Stimulated activated CD4-positive, alpha-beta T cell treated with anti-CD3 and anti-CD28 coated beads, Interleukin-1b, Interleukin-23, amount 100 ng/mL, for 1 hour (primary cell): Measurements from ENCODE around the gene TBC1D2B.
A peak's percentile ranks its signal among the peaks of the same experiment; 100 is the strongest.

ENCODE experiments used
- DNase-seq, 2 donors: peaks; one replicate each; pipeline ENCODE4 v3.0.0-alpha.2; 2020; ENCODE audit warnings: low read depth in 2 of 2

TBC1D2B gene

GRCh38 chr15:78034495-78035191 is 42.9 kb downstream of the TBC1D2B start:
- peak; percentile 43 to 53 for DNase-seq

DNA sequence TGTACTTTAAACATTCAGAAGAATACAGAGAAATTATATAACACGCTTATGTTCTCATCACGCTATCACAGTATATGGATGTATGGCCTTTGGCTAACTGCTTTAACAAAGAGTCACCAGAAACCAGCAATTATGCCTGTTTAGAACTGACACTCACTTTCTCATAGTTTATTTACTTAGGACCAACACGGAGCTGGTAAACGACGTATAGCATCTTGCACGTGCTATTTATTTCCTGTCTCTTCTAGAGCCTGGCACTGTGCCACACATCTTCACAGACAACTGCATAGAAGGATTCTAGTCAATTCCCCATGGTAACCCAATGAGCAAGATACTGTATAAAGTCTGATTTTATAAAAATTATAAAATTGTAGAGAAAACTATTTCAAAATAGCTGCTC is 43.6 kb downstream of the TBC1D2B start:
- no peak for DNase-seq

- DNase-seq = no peak
These were observed 44.8 kb downstream of the TBC1D2B start for GRCh38 chr15:78032671-78033070.

DNA sequence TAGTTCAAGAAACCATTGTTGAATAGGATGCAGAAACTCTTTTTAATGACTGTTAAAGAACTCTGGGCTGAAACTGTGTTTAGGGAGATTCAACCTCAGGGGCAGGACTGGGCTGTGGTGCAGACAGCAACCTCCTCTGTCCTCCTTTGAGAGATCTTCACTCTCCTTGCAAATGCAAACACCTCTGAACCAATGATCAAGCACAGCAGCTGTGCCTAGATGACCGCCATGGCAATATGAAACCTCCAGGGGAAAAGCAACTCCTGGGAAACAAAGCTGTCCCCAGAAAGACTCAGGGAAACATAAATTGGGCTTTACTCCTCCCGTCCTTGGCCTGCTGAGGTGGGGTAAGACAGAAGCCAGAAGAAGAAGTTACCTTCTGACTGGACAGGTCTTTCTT is 52.6 kb downstream of the TBC1D2B start:
- no peak for DNase-seq

- no peak for DNase-seq
These were observed 53.0 kb downstream of the TBC1D2B start for GRCh38 chr15:78024519-78024870.

- no peak for DNase-seq
These were observed 53.5 kb downstream of the TBC1D2B start for GRCh38 chr15:78023865-78024518.

DNA sequence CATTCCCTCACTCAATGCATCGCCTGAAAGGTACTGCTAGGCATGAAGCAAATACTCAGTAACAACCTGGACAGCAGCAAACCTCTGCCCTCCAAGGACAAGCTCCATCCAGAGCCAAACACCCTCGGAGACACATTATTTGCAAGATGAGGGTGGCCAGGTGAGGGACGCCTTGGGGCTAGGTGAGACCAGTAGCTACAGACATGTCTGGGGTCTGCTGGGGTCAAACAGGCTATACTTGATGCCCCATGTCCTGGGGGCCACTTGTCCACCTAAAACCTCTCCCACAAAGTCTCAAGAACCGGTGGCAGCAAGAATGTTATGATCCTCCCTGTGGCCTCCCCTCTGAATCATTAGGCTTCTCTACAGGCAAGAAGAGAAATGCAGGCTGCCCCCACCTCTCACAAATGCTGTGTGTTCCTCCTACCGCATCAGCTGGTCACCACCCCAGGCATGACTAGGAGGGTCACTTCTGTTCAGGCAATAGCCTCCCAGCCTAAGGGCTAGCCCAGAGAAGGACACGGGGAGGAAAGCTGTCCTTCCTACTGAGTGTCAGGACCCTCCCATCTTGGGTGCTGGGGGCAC is 54.3 kb downstream of the TBC1D2B start:
- no peak for DNase-seq

- DNase-seq = no peak
These were observed 55.8 kb downstream of the TBC1D2B start for GRCh38 chr15:78021761-78022160.

DNA sequence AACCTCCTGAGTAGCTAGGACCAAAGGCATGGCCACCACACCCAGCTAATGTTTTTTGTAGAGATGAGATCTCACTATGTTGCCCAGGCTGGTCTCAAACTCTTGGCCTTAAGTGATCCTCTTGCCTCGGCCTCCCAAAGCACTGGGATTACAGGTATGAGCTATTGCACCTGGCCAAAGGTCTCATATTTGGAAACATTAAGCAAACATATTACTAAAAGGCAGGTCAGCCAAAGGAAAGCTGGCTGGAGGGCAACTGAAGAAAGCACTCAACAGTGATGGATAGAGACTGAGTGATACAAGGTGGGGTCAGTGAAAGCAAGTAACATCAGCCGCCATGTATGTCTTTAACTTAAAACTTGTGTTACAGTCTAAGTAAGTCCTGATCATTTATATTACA is 57.5 kb downstream of the TBC1D2B start:
- DNase-seq = no peak

GRCh38 chr15:78018946-78019644 is 58.4 kb downstream of the TBC1D2B start:
- no peak for DNase-seq

- no peak for DNase-seq
These were observed 59.1 kb downstream of the TBC1D2B start for GRCh38 chr15:78018445-78018844.

- no peak for DNase-seq
These were observed 60.7 kb downstream of the TBC1D2B start for GRCh38 chr15:78016860-78017259.

DNA sequence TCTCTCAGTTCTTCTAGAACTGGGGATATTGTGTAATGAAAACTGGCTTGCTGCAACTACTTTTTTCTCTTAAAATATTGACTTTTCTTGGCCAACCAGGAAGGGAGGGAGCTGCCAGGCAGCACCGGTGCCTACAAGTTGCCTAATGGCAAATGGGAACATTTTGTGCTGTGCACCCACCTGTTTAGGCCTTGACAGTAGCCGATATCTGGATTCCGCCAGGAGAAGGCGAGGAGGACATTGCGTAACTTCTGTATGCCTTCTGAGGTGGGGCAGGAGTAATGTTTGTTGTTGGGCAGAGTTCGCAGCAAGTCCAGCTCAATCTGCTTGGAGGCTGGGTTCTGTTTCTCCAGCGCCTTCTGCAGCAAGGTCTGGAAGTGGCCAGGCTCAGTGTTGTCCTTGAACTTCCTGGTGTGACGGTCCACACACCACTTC is 64.9 kb downstream of the TBC1D2B start:
- DNase-seq = no peak

- DNase-seq = no peak
These were observed 67.4 kb downstream of the TBC1D2B start for GRCh38 chr15:78010067-78010466.

GRCh38 chr15:78007964-78008886 is 69.3 kb downstream of the TBC1D2B start:
- DNase-seq = no peak

DNA sequence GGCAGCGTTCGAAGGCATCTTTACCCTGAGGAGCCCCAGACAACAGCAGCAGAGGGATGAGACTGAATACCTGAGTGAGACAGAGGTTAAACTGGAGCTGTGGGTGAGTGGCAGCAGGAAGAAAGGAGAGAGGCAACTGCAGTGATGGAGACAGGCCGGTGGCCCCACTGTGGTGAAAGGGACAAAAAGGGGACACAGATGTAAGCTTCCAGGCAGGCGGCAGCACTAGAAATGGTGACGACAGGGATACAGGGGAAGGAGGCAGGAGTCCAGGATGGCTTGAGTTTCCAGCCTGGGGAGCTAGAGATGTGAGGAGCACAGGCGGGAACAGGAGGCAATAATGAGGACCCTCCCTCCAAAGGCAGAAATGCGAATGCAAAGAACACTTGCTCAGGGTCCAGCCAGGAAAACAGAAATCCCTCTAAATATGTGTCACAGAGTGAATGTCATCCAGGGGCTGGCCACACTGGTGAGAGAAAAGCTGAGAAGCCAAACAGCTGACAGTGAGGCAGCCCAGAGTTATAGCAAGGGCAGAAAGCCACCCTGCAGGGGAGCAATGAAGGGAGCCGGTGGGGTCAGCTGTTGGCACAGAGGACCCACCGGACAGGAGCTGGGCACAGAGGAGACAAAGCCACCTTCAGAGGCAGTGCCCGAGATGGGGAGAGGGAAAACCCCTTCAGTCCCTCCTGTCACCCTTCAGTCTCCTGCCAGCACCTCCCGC is 70.1 kb downstream of the TBC1D2B start:
- no peak for DNase-seq

GRCh38 chr15:78006567-78007205 is 70.8 kb downstream of the TBC1D2B start:
- DNase-seq = no peak

GRCh38 chr15:78004919-78005634 is 72.4 kb downstream of the TBC1D2B start:
- no peak for DNase-seq

GRCh38 chr15:78004222-78004727 is 73.2 kb downstream of the TBC1D2B start:
- DNase-seq = no peak
